MM.1S (cell line): ENCODE measurements around the gene CLNK.

Experiments
- CTCF ChIP-seq: fragments of 300-600 bp; sonication (generic); IDR thresholded peaks from 2 replicates; pipeline ENCODE4 v1.5.1; 2016; ENCODE audit warnings: antibody characterized with exemption, low read length, mixed read lengths
- EZH2 ChIP-seq: fragments of 300-600 bp; sonication (generic); optimal IDR thresholded peaks from 2 replicates; pipeline ENCODE3; 2017; ENCODE audit warnings: low read depth, mild to moderate bottlenecking, antibody characterized with exemption, low read length, mixed read lengths
- EZH2phosphoT487 ChIP-seq: fragments of 300-600 bp; sonication (generic); IDR thresholded peaks from 2 replicates; pipeline ENCODE4 v1.6.1; 2018; ENCODE audit warnings: antibody characterized with exemption, low read length

DNA sequence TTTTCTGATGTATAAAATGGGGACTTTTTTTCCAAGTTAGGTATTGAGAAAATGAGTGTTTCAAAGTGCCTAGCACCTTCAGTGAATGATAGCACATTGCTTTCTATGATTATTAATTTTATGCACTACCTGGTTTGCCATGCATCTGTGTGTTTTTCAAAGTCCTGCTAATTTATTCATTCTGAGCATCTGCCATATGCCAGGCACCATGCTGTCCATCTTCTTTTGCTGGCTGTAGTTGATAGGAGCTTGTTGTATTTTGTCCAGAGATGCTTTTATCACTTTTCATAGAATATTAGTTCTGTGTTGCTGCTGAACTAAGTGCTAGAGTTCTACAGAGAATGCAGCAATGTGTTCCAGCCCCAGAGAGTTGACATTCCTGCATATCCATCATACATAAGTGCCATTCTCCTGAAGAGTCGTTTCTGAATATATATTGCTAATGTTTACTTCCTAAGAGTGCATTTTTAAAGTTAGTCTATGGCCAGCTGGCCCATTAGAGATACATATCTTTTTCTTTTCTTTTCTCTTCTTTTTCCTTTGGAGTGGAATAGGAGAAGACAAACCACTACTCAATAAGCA is 49.0 kb upstream of the CLNK start:
- TF ChIP-seq CTCF (no peak), EZH2 (no peak), EZH2phosphoT487 (no peak)
